GM20000 (cell line): Measurements from ENCODE around the gene CSF3.

ENCODE experiments used
- DNase-seq: peaks from one replicate; pipeline ENCODE4 v3.0.0; 2012; ENCODE audit warnings: low spot score
- TF ChIP-seq, protein P1 (sequence below): IDR thresholded peaks from 2 replicates; pipeline ENCODE4 v1.5.1; 2012; ENCODE audit warnings: mild to moderate bottlenecking, control low read depth; ENCODE audit errors: extremely low read depth, missing control alignments

The CSF3 gene

GRCh38 chr17:40021451-40021971 lies 6.3 kb downstream of the CSF3 start:
- TF ChIP-seq, protein P1, sequence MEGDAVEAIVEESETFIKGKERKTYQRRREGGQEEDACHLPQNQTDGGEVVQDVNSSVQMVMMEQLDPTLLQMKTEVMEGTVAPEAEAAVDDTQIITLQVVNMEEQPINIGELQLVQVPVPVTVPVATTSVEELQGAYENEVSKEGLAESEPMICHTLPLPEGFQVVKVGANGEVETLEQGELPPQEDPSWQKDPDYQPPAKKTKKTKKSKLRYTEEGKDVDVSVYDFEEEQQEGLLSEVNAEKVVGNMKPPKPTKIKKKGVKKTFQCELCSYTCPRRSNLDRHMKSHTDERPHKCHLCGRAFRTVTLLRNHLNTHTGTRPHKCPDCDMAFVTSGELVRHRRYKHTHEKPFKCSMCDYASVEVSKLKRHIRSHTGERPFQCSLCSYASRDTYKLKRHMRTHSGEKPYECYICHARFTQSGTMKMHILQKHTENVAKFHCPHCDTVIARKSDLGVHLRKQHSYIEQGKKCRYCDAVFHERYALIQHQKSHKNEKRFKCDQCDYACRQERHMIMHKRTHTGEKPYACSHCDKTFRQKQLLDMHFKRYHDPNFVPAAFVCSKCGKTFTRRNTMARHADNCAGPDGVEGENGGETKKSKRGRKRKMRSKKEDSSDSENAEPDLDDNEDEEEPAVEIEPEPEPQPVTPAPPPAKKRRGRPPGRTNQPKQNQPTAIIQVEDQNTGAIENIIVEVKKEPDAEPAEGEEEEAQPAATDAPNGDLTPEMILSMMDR, result no peak
- no peak for DNase-seq

- DNase-seq, result no peak
- TF ChIP-seq, protein P1, result no peak
Measured at GRCh38 chr17:40022497-40022896, 7.3 kb downstream of the CSF3 start.

GRCh38 chr17:40022961-40023541 lies 7.8 kb downstream of the CSF3 start:
- TF ChIP-seq, protein P1, result no peak
- DNase-seq, result no peak

GRCh38 chr17:40023590-40024292 lies 8.5 kb downstream of the CSF3 start:
- no peak for DNase-seq
- TF ChIP-seq, protein P1, result no peak

DNA sequence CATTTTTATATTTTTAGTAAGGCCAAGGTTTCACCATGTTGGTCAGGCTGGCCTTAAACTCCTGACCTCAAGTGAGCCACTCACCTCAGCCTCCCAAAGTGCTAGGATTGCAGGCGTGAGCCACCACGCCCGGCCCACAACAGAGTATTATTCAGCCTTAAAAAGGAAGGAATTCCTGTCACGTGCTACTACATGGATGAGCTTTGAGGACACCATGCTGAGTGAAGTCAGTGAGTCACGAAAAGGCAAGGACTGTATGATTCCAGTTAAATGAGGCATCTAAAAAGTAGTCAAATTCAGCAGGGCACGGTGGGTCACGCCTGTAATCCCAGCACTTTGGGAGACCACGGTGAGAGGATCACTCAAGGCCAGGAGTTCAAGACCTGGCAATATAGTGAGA lies 9.7 kb downstream of the CSF3 start:
- DNase-seq, result no peak
- TF ChIP-seq, protein P1, result no peak

GRCh38 chr17:40025559-40025958 lies 10.3 kb downstream of the CSF3 start:
- no peak for DNase-seq
- TF ChIP-seq, protein P1, result no peak

GRCh38 chr17:40025991-40026815 lies 11.0 kb downstream of the CSF3 start:
- TF ChIP-seq, protein P1, result no peak
- DNase-seq, result no peak
